Aorta (tissue), 5 donors: ENCODE results near the gene CCDC175. TPM values are rescaled to one million over a fixed set of nuclear protein-coding genes. Genes with fewer than 3 reads are reported as not detected.

Experiments
- ATAC-seq: fragments of 200-7000 bp; cut with Tn5 transposase; one replicate; pipeline ENCODE4 v1.9.1; 2022; ENCODE audit warnings: moderate library complexity; ENCODE audit not compliant: low FRiP score
- DNase-seq, 2 donors: peaks; one replicate each; pipeline ENCODE4 v3.0.0-alpha.2; 2020
- H3K27ac ChIP-seq, 2 donors: one replicate each; pipeline ENCODE4 v1.5.1; 2013; ENCODE audit warnings: low read length in 2 of 2, mild to moderate bottlenecking in 2 of 2, moderate library complexity in 2 of 2, control low read depth in 1 of 2, inconsistent platforms in 1 of 2, low read depth in 1 of 2
- H3K27me3 ChIP-seq, 2 donors: one replicate each; pipeline ENCODE4 v1.6.1; 2013; ENCODE audit warnings: control low read depth in 1 of 2, low read length in 1 of 2, mild to moderate bottlenecking in 1 of 2, moderate library complexity in 1 of 2; ENCODE audit not compliant: insufficient read depth in 2 of 2, control insufficient read depth in 1 of 2
- H3K36me3 ChIP-seq, 2 donors: one replicate each; pipeline ENCODE4 v1.6.1; 2013; ENCODE audit warnings: control low read depth in 1 of 2, low read length in 1 of 2, mild to moderate bottlenecking in 1 of 2; ENCODE audit not compliant: insufficient read depth in 2 of 2, control insufficient read depth in 1 of 2
- H3K4me1 ChIP-seq, 2 donors: one replicate each; pipeline ENCODE4 v1.6.1; 2013; ENCODE audit warnings: low read length in 2 of 2, control low read depth in 1 of 2, mild to moderate bottlenecking in 1 of 2, moderate library complexity in 1 of 2; ENCODE audit not compliant: insufficient read depth in 2 of 2, control insufficient read depth in 1 of 2
- H3K4me3 ChIP-seq, 2 donors: one replicate each; pipeline ENCODE4 v1.5.1; 2013; ENCODE audit warnings: low read length in 2 of 2, control low read depth in 1 of 2, mild to moderate bottlenecking in 1 of 2
- H3K9me3 ChIP-seq: one replicate; pipeline ENCODE4 v1.6.1; 2013; ENCODE audit warnings: mild to moderate bottlenecking, low read length; ENCODE audit not compliant: control insufficient read depth
- WGBS, 2 donors: extraction: QIAGEN DNeasy Blood & Tissue Kit; methylation state at CpG; one replicate each; pipeline ENCODE4 v1.1.7; 2013; 5-methylcytosine and 5-hydroxymethylcytosine counted together
- intact Hi-C, 2 donors: fragments of 100-400 bp; cut with DNase I; formaldehyde crosslinking; loops; one replicate each; pipeline versions ENCODE4 v1.14.2 to v1.15.0; 2022
- polyA plus RNA-seq, 2 donors: library from polyadenylated mRNA; stranded (reverse); fragments of 200-250 nt; gene quantifications; one replicate each; pipeline ENCODE4 v1.2.3, GENCODE V29; 2013
- total RNA-seq, 2 donors: library from RNA; stranded (reverse); fragmentation: NEBNext Ultra II Directional; extraction: Animal tissue kit (Norgen Biotek cat#: 25700); gene quantifications; one replicate each; pipeline ENCODE4 v1.2.1, GENCODE V29; 2021
- donor health status: healthy with polysubstance abuse.
- donor health status: Bipolar disorder and iron deficiency.
- donor health status: DM: no; HTN: no; CAD: no.
- donor health status: DM: no; HTN: no; CAD: no.
- donor health status: DM: yes; HTN: yes; CAD: no.

The CCDC175 gene
- total and polyA plus RNA-seq, 4 donors, result 0.71 to 1.1 TPM; not detected in 2

DNA sequence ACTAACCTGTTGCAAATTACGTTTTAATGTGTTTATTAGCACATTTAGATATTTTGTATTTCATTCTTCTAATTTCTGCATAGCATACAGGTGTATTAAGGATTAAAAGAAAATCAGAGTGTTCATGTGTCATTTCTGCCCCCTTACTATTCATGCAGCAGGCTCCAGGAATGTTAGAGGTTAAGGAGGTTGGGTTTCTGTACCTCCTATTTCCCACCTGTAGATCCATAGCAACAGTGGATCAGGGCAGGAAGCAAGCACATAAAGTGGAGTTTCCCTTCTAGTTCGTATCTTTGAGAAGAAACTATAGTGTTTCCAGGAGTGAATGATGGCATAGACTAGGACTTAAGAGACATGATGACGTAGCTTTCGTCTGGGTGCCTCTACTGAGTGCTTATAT is 73.4 kb downstream of the CCDC175 start:
- Histone ChIP-seq H3K4me3 (no peak overlapping the region), H3K27ac (no peak overlapping the region), H3K4me1 (no peaks in the 10 kb centered on the region), H3K36me3 (peaks cover 4 to 6% of the 10 kb centered on the region in 2 donors), H3K9me3 (no peaks in the 10 kb centered on the region), H3K27me3 (no peaks in the 10 kb centered on the region)
- WGBS, 2 donors, result 75 to 89% methylated on average over 4 of the region's 4 CpGs
- intact Hi-C loops, result loop anchor here (10.0 kb wide), 2 partner anchors 72 to 192 kb away; partner anchors contain the start of gene CCDC175 (in 1 of the 2)
- DNase-seq, result no peak
- ATAC-seq, result no peak

DNA sequence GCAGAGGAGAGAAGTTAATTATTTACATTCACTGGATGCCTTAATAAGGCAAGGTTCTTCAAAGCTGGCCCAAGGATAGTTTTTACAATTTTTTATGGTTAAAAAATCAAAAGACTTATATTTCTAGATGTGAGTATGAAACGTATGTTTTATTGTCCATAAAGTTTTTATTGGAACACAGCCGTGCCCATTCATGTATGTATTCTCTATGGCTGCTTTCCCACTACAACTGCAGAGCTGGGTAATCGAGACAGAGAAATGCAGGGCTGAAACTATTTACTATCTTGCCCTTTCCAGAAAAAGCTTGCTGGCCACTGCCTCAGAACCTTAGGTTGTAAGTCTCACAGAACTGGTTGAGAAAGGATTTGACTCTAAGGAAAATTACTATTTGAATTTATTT is 75.9 kb downstream of the CCDC175 start:
- H3K27me3 ChIP-seq, result no peaks in the 10 kb centered on the region
- ATAC-seq (no peak), DNase-seq (no peak)
- H3K4me1 ChIP-seq, result no peaks in the 10 kb centered on the region
- H3K27ac ChIP-seq, result no peak overlapping the region
- WGBS, 2 donors, result 24 to 30% methylated on average over 3 of the region's 3 CpGs
- H3K9me3 ChIP-seq, result no peaks in the 10 kb centered on the region
- H3K36me3 ChIP-seq, result peaks cover 4 to 6% of the 10 kb centered on the region in 2 donors
- H3K4me3 ChIP-seq, result no peak overlapping the region
- intact Hi-C loops, result loop anchor here (10.0 kb wide), 2 partner anchors 74 to 194 kb away; partner anchors contain the start of gene CCDC175 (in 1 of the 2)

DNA sequence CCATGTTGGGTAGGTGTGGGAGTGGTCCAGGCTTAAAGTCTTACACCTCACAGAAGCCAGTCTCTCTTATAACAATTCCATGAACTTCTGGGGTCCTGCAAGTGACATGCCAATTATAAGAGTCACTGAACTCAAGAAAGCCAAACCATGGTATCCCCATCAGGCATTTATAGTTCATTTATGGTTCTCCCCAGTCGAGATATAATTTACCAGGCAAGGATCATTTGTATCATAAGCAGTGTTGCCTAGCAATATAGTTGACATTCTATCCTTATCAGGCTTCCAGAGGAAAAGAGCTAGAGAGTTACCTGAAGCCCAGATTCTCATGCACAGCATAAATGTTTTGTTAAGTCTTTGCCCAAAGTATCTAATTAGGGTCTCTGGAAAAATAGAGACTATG is 84.2 kb downstream of the CCDC175 start:
- Histone ChIP-seq H3K27ac (no peak overlapping the region), H3K27me3 (no peaks in the 10 kb centered on the region), H3K4me1 (peaks cover 3% of the 10 kb centered on the region in 2 donors), H3K9me3 (no peaks in the 10 kb centered on the region), H3K36me3 (peaks cover 9 to 12% of the 10 kb centered on the region in 2 donors), H3K4me3 (no peak overlapping the region)
- intact Hi-C loops, result no loop called here
- DNase-seq (no peak), ATAC-seq (no peak)
- 63 to 65% methylated on average over 1 of the region's 1 CpG for WGBS, 2 donors

DNA sequence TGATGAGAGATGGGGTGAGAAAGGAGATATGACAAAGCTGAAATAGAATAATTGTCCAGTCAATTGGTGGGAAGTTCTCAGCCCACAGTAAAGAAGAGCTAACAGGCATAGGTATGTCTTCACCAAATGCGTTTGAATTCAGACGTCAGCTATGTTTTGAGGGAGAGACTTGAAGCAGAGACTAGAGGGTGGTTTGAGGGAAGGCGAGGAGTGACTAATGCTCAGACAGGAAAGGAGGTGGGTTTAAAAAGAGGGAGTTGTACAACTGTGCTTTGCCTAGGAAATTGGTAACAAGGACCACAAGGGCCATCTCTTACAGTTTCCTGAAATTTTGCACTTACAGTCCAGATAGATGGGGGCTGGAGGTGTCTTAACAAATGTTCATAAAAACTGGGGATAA is 85.9 kb downstream of the CCDC175 start:
- H3K36me3 ChIP-seq, result peaks cover 9 to 12% of the 10 kb centered on the region in 2 donors

DNA sequence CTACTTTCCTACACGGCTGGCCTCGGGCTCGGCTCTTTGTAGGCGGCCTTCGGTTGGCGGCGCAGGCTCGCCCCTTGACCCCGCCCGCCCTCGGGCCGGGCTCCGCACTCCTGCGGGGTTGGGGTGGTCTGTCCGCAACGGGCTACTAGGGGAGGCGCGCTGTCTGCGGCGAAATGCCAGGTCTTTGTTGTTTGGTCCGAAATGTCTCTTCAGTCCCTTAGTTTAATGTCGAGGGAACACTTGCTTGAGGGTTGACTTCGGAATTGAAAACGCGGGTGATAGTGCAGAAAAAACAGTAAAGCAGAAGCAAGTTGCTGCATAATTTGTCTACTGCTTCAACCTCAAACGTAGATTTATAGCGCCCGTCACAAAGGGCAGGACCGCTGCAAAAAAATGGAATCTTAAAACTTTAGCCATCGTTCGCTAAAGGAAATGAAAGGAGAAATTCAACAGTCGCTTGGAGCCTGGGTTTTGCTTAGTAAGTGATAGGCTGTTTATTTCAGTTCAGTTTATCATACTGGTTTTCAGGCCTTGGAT is 91.9 kb downstream of the CCDC175 start:
- H3K27ac ChIP-seq, result peak overlapping the region in 1 of 2 donors; percentile 86
- peak; percentile 80 for ATAC-seq
- peaks cover 0 to 2% of the 10 kb centered on the region in 2 donors for H3K4me1 ChIP-seq
- no peaks in the 10 kb centered on the region for H3K27me3 ChIP-seq
- WGBS, 2 donors, result 0% methylated on average over 32 of the region's 32 CpGs
- no peaks in the 10 kb centered on the region for H3K9me3 ChIP-seq
- intact Hi-C loops, result loop anchor here (5.0 to 10.0 kb wide), 2 partner anchors 193 to 200 kb away; no protein-coding TSS in a partner anchor
- H3K4me3 ChIP-seq, result peak overlapping the region; percentile 16 to 73
- peaks cover 0 to 3% of the 10 kb centered on the region in 2 donors for H3K36me3 ChIP-seq
- DNase-seq, result no peak

More for the DNA sequence above, 85.9 kb downstream of the CCDC175 start:
- Histone ChIP-seq H3K27me3 (no peaks in the 10 kb centered on the region), H3K4me3 (no peak overlapping the region), H3K27ac (no peak overlapping the region), H3K4me1 (peaks cover 3% of the 10 kb centered on the region in 2 donors), H3K9me3 (no peaks in the 10 kb centered on the region)
- 88 to 93% methylated on average over 3 of the region's 3 CpGs for WGBS, 2 donors
- intact Hi-C loops, result no loop called here
- DNase-seq, result no peak
- ATAC-seq, result no peak

DNA sequence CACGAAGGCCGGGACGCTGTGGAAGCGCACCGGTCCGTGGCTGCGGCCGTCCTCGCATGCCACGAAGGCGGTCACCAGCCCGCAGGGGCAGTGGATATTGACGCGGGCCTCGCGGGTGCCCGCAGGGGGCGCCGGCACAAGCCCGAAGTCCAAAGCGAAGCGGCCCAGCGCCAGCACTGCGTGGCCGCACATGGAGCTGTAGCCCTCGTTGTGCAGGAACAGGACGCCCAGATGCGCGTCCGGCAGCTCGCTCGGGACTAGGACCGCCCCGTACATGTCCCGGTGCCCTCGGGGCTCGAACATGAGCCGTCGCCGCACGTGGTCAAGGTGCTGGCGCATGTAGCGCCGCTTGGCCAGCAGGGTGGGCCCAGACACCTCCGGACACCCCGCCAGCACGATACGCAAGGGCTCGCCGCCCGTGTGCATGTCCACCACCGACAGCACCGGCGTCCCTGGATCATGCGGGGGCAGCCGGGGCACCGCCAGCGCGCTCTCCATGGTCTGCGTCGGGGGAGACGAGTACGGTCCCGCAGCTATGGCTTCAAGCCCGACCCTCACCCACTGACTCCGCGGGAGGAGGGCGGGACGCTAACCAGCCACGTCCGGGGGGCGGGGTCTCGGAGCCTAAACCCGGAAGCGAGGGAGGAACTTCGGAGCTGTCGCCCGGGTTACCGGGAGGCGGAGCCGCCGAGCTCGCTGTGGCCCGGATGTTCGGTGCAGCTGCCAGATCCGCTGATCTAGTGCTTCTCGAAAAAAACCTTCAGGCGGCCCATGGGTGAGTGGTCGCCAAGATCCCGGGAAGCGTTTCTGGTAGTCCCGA is 92.6 kb downstream of the CCDC175 start, which contains the start of the genes JKAMP and L3HYPDH:
Gene JKAMP, plus strand, starts transcription at position 699 of the 820 bp plus-strand sequence. Its CDS starts 73 bp downstream, at position 772.
Gene L3HYPDH, minus strand, starts transcription at position 590 of the 820 bp plus-strand sequence. Its CDS starts 92 bp downstream, at position 498.
- intact Hi-C loops, result loop anchor here (5.0 to 10.0 kb wide), 2 partner anchors 193 to 201 kb away; no protein-coding TSS in a partner anchor
- 0% methylated on average over 87 to 92 of the region's 92 CpGs for WGBS, 2 donors
- peaks cover 0 to 2% of the 10 kb centered on the region in 2 donors for H3K4me1 ChIP-seq

DNA sequence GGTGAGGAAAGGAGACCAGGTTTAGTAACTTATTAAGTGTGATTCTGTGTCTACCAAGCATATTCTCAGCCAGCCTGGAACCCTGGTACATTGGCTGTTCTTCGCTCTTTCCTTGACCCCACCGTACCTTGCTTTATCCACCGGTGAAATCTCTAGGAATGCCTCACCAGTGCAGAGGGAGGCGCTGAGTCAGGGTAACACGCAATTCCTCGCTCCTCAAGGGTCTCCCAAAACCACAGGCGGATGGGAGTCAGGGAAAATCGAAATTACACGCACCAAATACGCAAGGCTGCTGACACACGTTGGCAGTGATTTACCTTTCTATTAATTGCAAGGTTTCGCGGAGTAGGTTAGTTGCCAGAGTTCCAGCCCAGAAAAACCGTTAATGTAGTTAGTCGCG is 93.2 kb downstream of the CCDC175 start:
- intact Hi-C loops, result loop anchor here (5.0 to 10.0 kb wide), 2 partner anchors 194 to 201 kb away; no protein-coding TSS in a partner anchor
- ATAC-seq (no peak), DNase-seq (peak in 1 of 2 donors; percentile 73)
- Histone ChIP-seq H3K27me3 (no peaks in the 10 kb centered on the region), H3K9me3 (no peaks in the 10 kb centered on the region), H3K27ac (peak overlapping the region; percentile 0 to 65), H3K4me1 (no peaks in the 10 kb centered on the region), H3K4me3 (peak overlapping the region; percentile 16 to 73), H3K36me3 (no peaks in the 10 kb centered on the region)
- WGBS, 2 donors, result 1 to 2% methylated on average over 16 of the region's 16 CpGs

More for the DNA sequence above, 92.6 kb downstream of the CCDC175 start, which contains the start of the genes JKAMP and L3HYPDH:
- peak; percentile 99 for DNase-seq
- H3K27me3 ChIP-seq, result no peaks in the 10 kb centered on the region
- peak; percentile 98 for ATAC-seq
- peak within 1 kb of the TSS; percentile 16 to 73 for H3K4me3 ChIP-seq
- H3K36me3 ChIP-seq, result no peaks in the 10 kb centered on the region
- no peaks in the 10 kb centered on the region for H3K9me3 ChIP-seq
- peak within 1 kb of the TSS; percentile 38 to 86 for H3K27ac ChIP-seq

DNA sequence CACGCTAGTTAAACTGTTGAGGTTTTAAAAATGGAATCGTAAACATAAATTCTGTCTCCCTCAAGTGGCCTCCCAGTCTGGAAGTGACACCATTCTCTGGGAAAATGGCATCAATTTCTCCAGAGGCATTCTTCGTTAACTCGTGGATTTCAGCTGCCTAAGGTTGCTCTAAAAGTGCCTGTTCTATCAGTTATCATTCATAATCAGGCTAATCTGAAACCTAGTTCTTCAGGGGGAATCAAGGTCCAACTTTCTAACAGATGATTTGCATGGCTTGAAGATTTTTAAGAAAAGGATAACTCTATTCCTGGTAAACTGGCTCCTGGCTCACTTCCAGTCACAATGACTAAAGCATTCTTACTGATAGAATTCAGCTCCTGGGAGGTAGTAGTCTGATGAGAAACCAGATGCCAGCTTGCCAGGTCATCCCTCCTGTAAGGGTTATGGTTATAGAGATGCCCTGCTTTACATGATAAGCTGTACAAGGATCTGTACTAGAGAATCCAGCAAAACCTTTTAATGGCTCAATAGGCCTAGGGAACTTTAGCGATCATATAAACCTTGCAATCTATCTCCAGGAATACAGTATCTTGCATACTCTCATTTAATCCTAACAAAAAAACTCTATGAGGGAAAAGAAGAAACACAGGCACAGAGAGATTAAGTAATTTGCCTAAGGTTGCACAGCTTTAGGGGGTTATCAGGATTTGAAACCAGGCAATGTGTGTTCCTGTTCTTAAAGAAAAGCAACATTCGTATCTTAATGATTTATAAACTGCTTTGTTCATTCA is 93.9 kb downstream of the CCDC175 start:
- 11 to 12% methylated on average over 6 of the region's 6 CpGs for WGBS, 2 donors
- intact Hi-C loops, result loop anchor here (5.0 to 10.0 kb wide), 2 partner anchors 195 to 202 kb away; no protein-coding TSS in a partner anchor
- ATAC-seq (no peak), DNase-seq (peak in 1 of 2 donors; percentile 54)
- Histone ChIP-seq H3K4me3 (peak overlapping the region; percentile 16 to 73), H3K36me3 (no peaks in the 10 kb centered on the region), H3K27ac (peak overlapping the region; percentile 61 to 89), H3K27me3 (no peaks in the 10 kb centered on the region), H3K4me1 (no peaks in the 10 kb centered on the region), H3K9me3 (no peaks in the 10 kb centered on the region)
